Loucy (cell line): ENCODE results near the gene SLC2A4.
A peak's percentile ranks its signal among the peaks of the same experiment; 100 is the strongest.

Experiments
- H2AFZ ChIP-seq: fragments of 200-600 bp; sonication (generic); 2 replicates; pipeline ENCODE4 v1.6.0; 2016; ENCODE audit warnings: antibody characterized with exemption, mild to moderate bottlenecking, low read length, moderate library complexity
- H3F3A ChIP-seq: fragments of 200-600 bp; 2 replicates; pipeline ENCODE4 v1.6.0; 2016; ENCODE audit warnings: antibody characterized with exemption, low read depth, mild to moderate bottlenecking
- H3K27me3 ChIP-seq: fragments of 200-600 bp; sonication (generic); 2 replicates; pipeline ENCODE4 v1.6.1; 2014; ENCODE audit warnings: low read length, mild to moderate bottlenecking; ENCODE audit not compliant: insufficient read depth, poor library complexity, severe bottlenecking
- H3K36me3 ChIP-seq: fragments of 200-600 bp; sonication (generic); 2 replicates; pipeline ENCODE4 v1.6.1; 2016; ENCODE audit warnings: low read length; ENCODE audit not compliant: insufficient read depth
- H3K4me1 ChIP-seq: fragments of 200-600 bp; sonication (generic); 2 replicates; pipeline ENCODE4 v1.5.1; 2014; ENCODE audit warnings: low read length, mild to moderate bottlenecking; ENCODE audit not compliant: insufficient read depth, poor library complexity, severe bottlenecking
- H3K4me2 ChIP-seq: fragments of 200-600 bp; sonication (generic); 2 replicates; pipeline ENCODE4 v1.6.0; 2014; ENCODE audit warnings: antibody characterized with exemption, low read length, low read depth, mild to moderate bottlenecking; ENCODE audit not compliant: poor library complexity, severe bottlenecking
- H3K4me3 ChIP-seq: fragments of 200-600 bp; sonication (generic); 2 replicates; pipeline ENCODE4 v1.5.1; 2014; ENCODE audit warnings: low read length, mild to moderate bottlenecking, mixed read lengths; ENCODE audit not compliant: poor library complexity, severe bottlenecking
- H3K79me2 ChIP-seq: fragments of 200-600 bp; sonication (generic); 2 replicates; pipeline ENCODE4 v1.6.1; 2014; ENCODE audit warnings: low read length; ENCODE audit not compliant: insufficient read depth
- H3K9ac ChIP-seq: fragments of 200-600 bp; sonication (generic); 2 replicates; pipeline ENCODE4 v1.6.0; 2014; ENCODE audit warnings: mild to moderate bottlenecking, low read depth, low read length, moderate library complexity; ENCODE audit not compliant: poor library complexity, severe bottlenecking
- H3K9me2 ChIP-seq: fragments of 200-600 bp; sonication (generic); replicated peaks from 2 replicates; pipeline ENCODE4 v1.6.1; 2016; ENCODE audit warnings: low read depth, low read length, mixed read lengths
- H3K9me3 ChIP-seq: fragments of 200-600 bp; sonication (generic); 2 replicates; pipeline ENCODE4 v1.6.1; 2014; ENCODE audit warnings: mild to moderate bottlenecking, antibody characterized with exemption, low read length, low read depth; ENCODE audit not compliant: insufficient read depth
- H4K20me1 ChIP-seq: fragments of 200-600 bp; sonication (generic); 2 replicates; pipeline ENCODE4 v1.6.0; 2014; ENCODE audit warnings: antibody characterized with exemption, low read length, mild to moderate bottlenecking; ENCODE audit not compliant: insufficient read depth, poor library complexity, severe bottlenecking
- EZH2phosphoT487 ChIP-seq: fragments of 200-600 bp; IDR thresholded peaks from 2 replicates; pipeline ENCODE4 v1.6.1; 2018; ENCODE audit warnings: antibody characterized with exemption, mild to moderate bottlenecking, moderate library complexity, borderline replicate concordance
- TF ChIP-seq, protein P1 (sequence below): fragments of 200-600 bp; sonication (generic); conservative IDR thresholded peaks from 2 replicates; pipeline ENCODE4 v1.5.1; 2014; ENCODE audit warnings: mild to moderate bottlenecking, antibody characterized with exemption, low read length

Gene SLC2A4

DNA sequence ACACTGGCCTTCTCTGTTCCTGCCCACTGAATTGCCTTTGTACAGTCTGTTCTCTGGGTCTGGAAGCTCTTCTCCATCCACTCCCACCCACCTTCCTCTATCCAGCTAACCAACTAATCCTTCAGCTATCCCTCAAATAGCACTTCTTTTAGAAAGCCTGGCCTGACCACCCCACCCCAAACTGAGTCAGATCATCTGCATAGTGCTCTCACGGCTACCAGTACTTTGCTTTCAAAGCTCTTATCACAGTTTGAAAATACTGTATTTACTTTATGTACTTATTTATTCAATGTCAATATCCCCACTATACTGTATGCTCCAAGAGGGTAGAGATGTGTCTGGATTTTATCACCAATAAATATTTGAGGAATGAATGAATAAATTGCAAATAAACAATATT, 14.7 kb upstream of the SLC2A4 start:
- TF ChIP-seq, protein P1, sequence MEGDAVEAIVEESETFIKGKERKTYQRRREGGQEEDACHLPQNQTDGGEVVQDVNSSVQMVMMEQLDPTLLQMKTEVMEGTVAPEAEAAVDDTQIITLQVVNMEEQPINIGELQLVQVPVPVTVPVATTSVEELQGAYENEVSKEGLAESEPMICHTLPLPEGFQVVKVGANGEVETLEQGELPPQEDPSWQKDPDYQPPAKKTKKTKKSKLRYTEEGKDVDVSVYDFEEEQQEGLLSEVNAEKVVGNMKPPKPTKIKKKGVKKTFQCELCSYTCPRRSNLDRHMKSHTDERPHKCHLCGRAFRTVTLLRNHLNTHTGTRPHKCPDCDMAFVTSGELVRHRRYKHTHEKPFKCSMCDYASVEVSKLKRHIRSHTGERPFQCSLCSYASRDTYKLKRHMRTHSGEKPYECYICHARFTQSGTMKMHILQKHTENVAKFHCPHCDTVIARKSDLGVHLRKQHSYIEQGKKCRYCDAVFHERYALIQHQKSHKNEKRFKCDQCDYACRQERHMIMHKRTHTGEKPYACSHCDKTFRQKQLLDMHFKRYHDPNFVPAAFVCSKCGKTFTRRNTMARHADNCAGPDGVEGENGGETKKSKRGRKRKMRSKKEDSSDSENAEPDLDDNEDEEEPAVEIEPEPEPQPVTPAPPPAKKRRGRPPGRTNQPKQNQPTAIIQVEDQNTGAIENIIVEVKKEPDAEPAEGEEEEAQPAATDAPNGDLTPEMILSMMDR: no peak
- no peak for TF ChIP-seq EZH2phosphoT487
- no peaks in the 10 kb centered on the region for H3F3A ChIP-seq

DNA sequence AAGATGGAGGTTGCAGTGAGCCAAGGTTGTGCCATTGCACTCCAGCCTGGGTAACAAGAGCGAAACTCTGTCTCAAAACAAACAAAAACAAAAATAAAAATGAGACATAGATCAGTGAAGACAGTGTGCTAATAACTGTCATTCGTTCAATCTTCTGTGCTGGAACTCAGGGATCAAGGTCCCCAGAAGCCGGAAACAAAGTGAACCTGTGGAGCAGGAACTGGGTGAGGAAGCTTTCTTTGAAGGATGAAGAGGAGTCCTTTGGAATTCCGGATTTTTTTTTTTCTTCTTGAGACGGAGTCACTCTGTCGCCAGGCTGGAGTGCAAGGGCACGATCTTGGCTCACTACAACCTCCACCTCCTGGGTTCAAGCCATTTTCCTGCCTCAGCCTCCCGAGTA, 2.1 kb upstream of the SLC2A4 start:
- Histone ChIP-seq H3K9ac (no peak overlapping the region), H3K4me1 (peaks cover 13% of the 10 kb centered on the region), H3K4me3 (no peak overlapping the region), H3F3A (0 out of 2 replicates have a peak, but pooled peaks cover 3% of the 10 kb centered on the region), H3K36me3 (no peaks in the 10 kb centered on the region), H3K9me3 (no peaks in the 10 kb centered on the region), H3K4me2 (no peak overlapping the region), H4K20me1 (no peaks in the 10 kb centered on the region), H3K79me2 (no peaks in the 10 kb centered on the region), H2AFZ (no peak overlapping the region), H3K27me3 (no peaks in the 10 kb centered on the region), H3K9me2 (no peaks in the 10 kb centered on the region)
- no peak for TF ChIP-seq EZH2phosphoT487
- TF ChIP-seq, protein P1: no peak

More for the DNA sequence above, 14.7 kb upstream of the SLC2A4 start:
- Histone ChIP-seq H3K9me3 (no peaks in the 10 kb centered on the region), H4K20me1 (no peaks in the 10 kb centered on the region), H3K9me2 (no peaks in the 10 kb centered on the region), H2AFZ (no peak overlapping the region), H3K36me3 (no peaks in the 10 kb centered on the region), H3K79me2 (no peaks in the 10 kb centered on the region), H3K4me3 (no peak overlapping the region), H3K4me1 (no peaks in the 10 kb centered on the region), H3K9ac (no peak overlapping the region), H3K4me2 (no peak overlapping the region), H3K27me3 (no peaks in the 10 kb centered on the region)

DNA sequence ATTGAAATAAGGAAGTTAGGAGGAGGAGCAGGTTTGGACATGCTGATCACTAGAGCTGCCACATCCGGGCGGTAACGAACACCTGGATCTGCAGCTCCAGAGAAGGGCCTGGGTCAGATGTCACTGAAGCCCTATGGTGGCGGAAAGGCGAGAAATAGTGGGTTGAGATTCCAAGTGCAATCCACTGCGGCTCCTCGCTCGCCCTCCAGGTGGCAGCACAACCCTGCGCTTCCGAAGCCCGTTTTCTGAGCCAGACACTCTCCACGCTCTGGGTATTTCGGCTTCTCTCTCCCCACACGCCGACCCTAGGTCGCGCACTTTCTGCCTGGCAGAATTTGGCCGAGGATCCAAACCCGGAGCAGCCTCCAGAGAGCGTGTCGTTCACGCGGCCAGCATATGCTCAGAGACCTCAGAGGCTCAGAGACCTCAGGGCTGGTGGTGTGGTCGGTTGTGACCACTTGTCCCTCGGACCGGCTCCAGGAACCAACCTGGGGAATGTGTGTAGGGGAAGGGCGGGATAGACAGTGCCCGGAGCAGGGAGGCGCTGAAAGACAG, 922 bp upstream of the SLC2A4 start:
- H3K9ac ChIP-seq: peak overlapping the region; percentile 18
- TF ChIP-seq, protein P1: peak; percentile 93
- no peak for TF ChIP-seq EZH2phosphoT487
- peak overlapping the region; percentile 69 for H3K4me3 ChIP-seq
- H2AFZ ChIP-seq: peak overlapping the region; percentile 83
- peaks cover 13% of the 10 kb centered on the region for H3K4me1 ChIP-seq
- H4K20me1 ChIP-seq: no peaks in the 10 kb centered on the region
- 0 out of 2 replicates have a peak, but pooled peaks cover 3% of the 10 kb centered on the region for H3F3A ChIP-seq
- no peaks in the 10 kb centered on the region for H3K9me2 ChIP-seq
- H3K36me3 ChIP-seq: no peaks in the 10 kb centered on the region
- H3K9me3 ChIP-seq: no peaks in the 10 kb centered on the region
- peak overlapping the region; percentile 90 for H3K4me2 ChIP-seq
- H3K79me2 ChIP-seq: no peaks in the 10 kb centered on the region
- H3K27me3 ChIP-seq: no peaks in the 10 kb centered on the region
